Measurements from ENCODE around the gene TMEM9. TPM values are rescaled to one million over a fixed set of nuclear protein-coding genes. Genes with fewer than 3 reads are reported as not detected.

Gene TMEM9
- total RNA-seq, 6 experiments from 2014 or later: 27.0 to 47.4 (median 35.6) TPM

- DNase-seq: no peak
- WGBS (ENCODE audit: insufficient coverage, low coverage, low lambda C conversion rate, missing lambda C conversion rate): 63% methylated on average over 5 of the region's 7 CpGs
- intact Hi-C loops (cut with DNase I): no loop called here
These were observed 60.3 kb downstream of the TMEM9 start for GRCh38 chr1:201093962-201094361.

GRCh38 chr1:201093561-201093960 is 60.7 kb downstream of the TMEM9 start:
- ATAC-seq (no peak), DNase-seq (no peak)
- Histone ChIP-seq H3K27ac (no peak overlapping the region), H3K4me1 (no peaks in the 10 kb centered on the region), H3K9me3 (no peaks in the 10 kb centered on the region), H3K36me3 (no peaks in the 10 kb centered on the region), H3K27me3 (no peaks in the 10 kb centered on the region), H3K4me3 (no peak overlapping the region)
- 100% methylated on average over 2 of the region's 7 CpGs for WGBS (ENCODE audit: insufficient coverage, low coverage, low lambda C conversion rate, missing lambda C conversion rate)
- intact Hi-C loops (cut with DNase I): no loop called here
- TF ChIP-seq POLR2A (IDR thresholded peaks at IDR 0.05): no peak
- no peak for TF ChIP-seq CTCF (IDR thresholded peaks at IDR 0.05)

More at GRCh38 chr1:201093962-201094361, 60.3 kb downstream of the TMEM9 start:
- Histone ChIP-seq H3K4me3 (no peak overlapping the region), H3K9me3 (no peaks in the 10 kb centered on the region), H3K4me1 (no peaks in the 10 kb centered on the region), H3K36me3 (no peaks in the 10 kb centered on the region), H3K27ac (no peak overlapping the region), H3K27me3 (no peaks in the 10 kb centered on the region)
- no peak for ATAC-seq
- no peak for TF ChIP-seq CTCF (IDR thresholded peaks at IDR 0.05)
- TF ChIP-seq POLR2A (IDR thresholded peaks at IDR 0.05): no peak

- intact Hi-C loops (cut with DNase I): no loop called here
- WGBS (ENCODE audit: insufficient coverage, low coverage, low lambda C conversion rate, missing lambda C conversion rate): 85% methylated on average over 3 of the region's 3 CpGs
- no peak overlapping the region for H3K4me3 ChIP-seq
- H3K9me3 ChIP-seq: no peaks in the 10 kb centered on the region
- H3K36me3 ChIP-seq: no peaks in the 10 kb centered on the region
- no peaks in the 10 kb centered on the region for H3K4me1 ChIP-seq
- ATAC-seq: no peak
- TF ChIP-seq CTCF (IDR thresholded peaks at IDR 0.05): no peak
- no peak for TF ChIP-seq POLR2A (IDR thresholded peaks at IDR 0.05)
- no peaks in the 10 kb centered on the region for H3K27me3 ChIP-seq
- DNase-seq: no peak
- no peak overlapping the region for H3K27ac ChIP-seq
These were observed 61.5 kb downstream of the TMEM9 start for GRCh38 chr1:201092738-201093137.

- no peaks in the 10 kb centered on the region for H3K36me3 ChIP-seq
- no peak overlapping the region for H3K27ac ChIP-seq
- intact Hi-C loops (cut with DNase I): no loop called here
- no peak for TF ChIP-seq POLR2A (IDR thresholded peaks at IDR 0.05)
- TF ChIP-seq CTCF (IDR thresholded peaks at IDR 0.05): no peak
- ATAC-seq: no peak
- 66% methylated on average over 4 of the region's 4 CpGs for WGBS (ENCODE audit: insufficient coverage, low coverage, low lambda C conversion rate, missing lambda C conversion rate)
- H3K4me1 ChIP-seq: no peaks in the 10 kb centered on the region
- no peak overlapping the region for H3K4me3 ChIP-seq
- no peaks in the 10 kb centered on the region for H3K9me3 ChIP-seq
- no peaks in the 10 kb centered on the region for H3K27me3 ChIP-seq
- DNase-seq: no peak
These were observed 63.0 kb downstream of the TMEM9 start for GRCh38 chr1:201091256-201091655.

GRCh38 chr1:201090541-201090940 is 63.7 kb downstream of the TMEM9 start:
- WGBS (ENCODE audit: insufficient coverage, low coverage, low lambda C conversion rate, missing lambda C conversion rate): 68% methylated on average over 4 of the region's 4 CpGs
- Histone ChIP-seq H3K27ac (no peak overlapping the region), H3K4me3 (no peak overlapping the region), H3K36me3 (no peaks in the 10 kb centered on the region), H3K27me3 (no peaks in the 10 kb centered on the region), H3K9me3 (no peaks in the 10 kb centered on the region), H3K4me1 (no peaks in the 10 kb centered on the region)
- DNase-seq (no peak), ATAC-seq (no peak)
- TF ChIP-seq CTCF (IDR thresholded peaks at IDR 0.05) (no peak), POLR2A (IDR thresholded peaks at IDR 0.05) (no peak)
- intact Hi-C loops (cut with DNase I): no loop called here
